GM21447 (cell line): ENCODE data around the gene CENPW.

Experiments
- ATAC-seq: cut with Tn5 transposase; IDR thresholded peaks from one replicate; pipeline ENCODE4 v1.9.1; 2021; ENCODE audit not compliant: unreplicated experiment

The CENPW gene

GRCh38 chr6:126372626-126373025, 32.7 kb downstream of the CENPW start:
- no peak for ATAC-seq

- ATAC-seq: no peak
Observed at GRCh38 chr6:126373344-126373743, 33.4 kb downstream of the CENPW start.

- ATAC-seq: no peak
Observed at GRCh38 chr6:126374372-126374771, 34.5 kb downstream of the CENPW start.

- ATAC-seq: no peak
Observed at GRCh38 chr6:126376682-126377081, 36.8 kb downstream of the CENPW start.

- ATAC-seq: no peak
Observed at GRCh38 chr6:126377594-126378153, 37.8 kb downstream of the CENPW start.

- ATAC-seq: no peak
Observed at GRCh38 chr6:126380072-126380583, 40.2 kb downstream of the CENPW start.

GRCh38 chr6:126381498-126381897, 41.6 kb downstream of the CENPW start:
- ATAC-seq: no peak

GRCh38 chr6:126383203-126383602, 43.3 kb downstream of the CENPW start:
- no peak for ATAC-seq

GRCh38 chr6:126385536-126385935, 45.6 kb downstream of the CENPW start:
- ATAC-seq: no peak

- ATAC-seq: no peak
Observed at GRCh38 chr6:126388104-126388598, 48.2 kb downstream of the CENPW start.

- ATAC-seq: no peak
Observed at GRCh38 chr6:126396131-126396530, 56.2 kb downstream of the CENPW start.
